ENCODE measurements around the gene ZNF440. TPM values are rescaled to one million over a fixed set of nuclear protein-coding genes. Genes with fewer than 3 reads are reported as not detected.
"Not testable (repeated sequence)": the region's sequence is repeated elsewhere in the genome, so short reads cannot be mapped to it uniquely, and the experiment has no call there.

The ZNF440 gene
- total and polyA plus RNA-seq, 2 experiments from 2014 or later = 1.9 to 17.0 TPM

- H3K4me2 ChIP-seq = peak overlapping the region; percentile 53
- H3K4me1 ChIP-seq (ENCODE audit: insufficient read depth) = no peaks in the 10 kb centered on the region
- no peaks in the 10 kb centered on the region for H3K36me3 ChIP-seq (replicated peaks; ENCODE audit: insufficient read depth, low read depth)
- no peak overlapping the region for H3K4me3 ChIP-seq
- no peaks in the 10 kb centered on the region for H3K79me2 ChIP-seq
- WGBS (ENCODE audit: low lambda C conversion rate, missing lambda C conversion rate) = 70% methylated on average over 12 of the region's 12 CpGs
- no peaks in the 10 kb centered on the region for H3K9me2 ChIP-seq (replicated peaks; ENCODE audit: insufficient read depth)
- peak overlapping the region; percentile 2 for H3K27ac ChIP-seq
- H2AFZ ChIP-seq = no peak overlapping the region
- TF ChIP-seq CTCF (IDR thresholded peaks at IDR 0.05; ENCODE audit: poor library complexity) = no peak
- no peak for TF ChIP-seq EZH2 (IDR thresholded peaks at IDR 0.05; ENCODE audit: borderline replicate concordance)
- no peaks in the 10 kb centered on the region for H4K20me1 ChIP-seq (ENCODE audit: insufficient read depth, poor library complexity, severe bottlenecking)
- no peaks in the 10 kb centered on the region for H3K9me3 ChIP-seq (ENCODE audit: low read depth)
- no peaks in the 10 kb centered on the region for H3K27me3 ChIP-seq
- peak; percentile 38 for DNase-seq (ENCODE audit: low spot score)
These were observed 42.6 kb downstream of the ZNF440 start for GRCh38 chr19:11856596-11857250.

- Histone ChIP-seq H3K4me2 (no peak overlapping the region), H3K9me3 (ENCODE audit: low read depth) (no peaks in the 10 kb centered on the region), H4K20me1 (ENCODE audit: insufficient read depth, poor library complexity, severe bottlenecking) (no peaks in the 10 kb centered on the region), H3K9me2 (replicated peaks; ENCODE audit: insufficient read depth) (no peaks in the 10 kb centered on the region), H3K4me3 (no peak overlapping the region), H3K36me3 (replicated peaks; ENCODE audit: insufficient read depth, low read depth) (no peaks in the 10 kb centered on the region), H3K4me1 (ENCODE audit: insufficient read depth) (no peaks in the 10 kb centered on the region), H2AFZ (no peak overlapping the region), H3K27ac (no peak overlapping the region), H3K79me2 (no peaks in the 10 kb centered on the region), H3K27me3 (no peaks in the 10 kb centered on the region)
- TF ChIP-seq EZH2 (IDR thresholded peaks at IDR 0.05; ENCODE audit: borderline replicate concordance) (no peak), CTCF (IDR thresholded peaks at IDR 0.05; ENCODE audit: poor library complexity) (no peak), EZH2phosphoT487 (IDR thresholded peaks at IDR 0.05; ENCODE audit: low read depth, severe bottlenecking, unreplicated experiment) (no peak)
- 96% methylated on average over 7 of the region's 7 CpGs for WGBS (ENCODE audit: low lambda C conversion rate, missing lambda C conversion rate)
- DNase-seq (ENCODE audit: low spot score) = no peak
These were observed 46.6 kb downstream of the ZNF440 start for GRCh38 chr19:11860721-11861120.

- Histone ChIP-seq H4K20me1 (ENCODE audit: insufficient read depth, poor library complexity, severe bottlenecking) (no peaks in the 10 kb centered on the region), H3K9me2 (replicated peaks; ENCODE audit: insufficient read depth) (no peaks in the 10 kb centered on the region), H3K79me2 (no peaks in the 10 kb centered on the region), H3K4me1 (ENCODE audit: insufficient read depth) (no peaks in the 10 kb centered on the region), H3K4me2 (no peak overlapping the region), H3K4me3 (no peak overlapping the region), H3K27me3 (no peaks in the 10 kb centered on the region), H3K9me3 (ENCODE audit: low read depth) (no peaks in the 10 kb centered on the region), H3K27ac (no peak overlapping the region), H3K36me3 (replicated peaks; ENCODE audit: insufficient read depth, low read depth) (no peaks in the 10 kb centered on the region), H2AFZ (no peak overlapping the region)
- WGBS (ENCODE audit: low lambda C conversion rate, missing lambda C conversion rate) = 75% methylated on average over 2 of the region's 2 CpGs
- DNase-seq (ENCODE audit: low spot score) = no peak
- TF ChIP-seq CTCF (IDR thresholded peaks at IDR 0.05; ENCODE audit: poor library complexity) (no peak), EZH2 (IDR thresholded peaks at IDR 0.05; ENCODE audit: borderline replicate concordance) (no peak), EZH2phosphoT487 (IDR thresholded peaks at IDR 0.05; ENCODE audit: low read depth, severe bottlenecking, unreplicated experiment) (no peak)
These were observed 47.2 kb downstream of the ZNF440 start for GRCh38 chr19:11861301-11861700.

GRCh38 chr19:11867766-11868165, 53.7 kb downstream of the ZNF440 start:
- H3K4me3 ChIP-seq; H3K27me3 ChIP-seq; H3K27ac ChIP-seq; H4K20me1 ChIP-seq (ENCODE audit: insufficient read depth, poor library complexity, severe bottlenecking); H3K36me3 ChIP-seq (replicated peaks; ENCODE audit: insufficient read depth, low read depth); H3K79me2 ChIP-seq; H3K4me1 ChIP-seq (ENCODE audit: insufficient read depth); H3K9me2 ChIP-seq (replicated peaks; ENCODE audit: insufficient read depth); H3K4me2 ChIP-seq; H2AFZ ChIP-seq; DNase-seq (ENCODE audit: low spot score): not testable (repeated sequence)
- WGBS (ENCODE audit: low lambda C conversion rate, missing lambda C conversion rate) = 88% methylated on average over 4 of the region's 4 CpGs
- peaks cover 30% of the 10 kb centered on the region for H3K9me3 ChIP-seq (ENCODE audit: low read depth)
